ENCODE results near the gene TMEM128.
"Not testable (repeated sequence)": the region's sequence is repeated elsewhere in the genome, so short reads cannot be mapped to it uniquely, and the experiment has no call there.

GRCh38 chr4:4239551-4239950 is 8.5 kb downstream of the TMEM128 start:
- not testable (repeated sequence) for TF ChIP-seq SUZ12 (IDR thresholded peaks at IDR 0.05); BHLHE40 (IDR thresholded peaks at IDR 0.05; ENCODE audit: borderline replicate concordance); FOXM1 (IDR thresholded peaks at IDR 0.05; ENCODE audit: borderline replicate concordance); L3MBTL2 (conservative IDR thresholded peaks at IDR 0.05); TARDBP (IDR thresholded peaks at IDR 0.05); NFRKB (IDR thresholded peaks at IDR 0.05); PKNOX1 (IDR thresholded peaks at IDR 0.05); FOXK2 (IDR thresholded peaks at IDR 0.05); SP1 (IDR thresholded peaks at IDR 0.05)
